K562 (cell line): ENCODE measurements around the gene NINJ2. TPM values are rescaled to one million over a fixed set of nuclear protein-coding genes. Genes with fewer than 3 reads are reported as not detected.

ENCODE experiments used
- ATF3 ChIP-seq, 2 experiments: fragments of 450-650 bp in 1 of 2; sonication (generic) in 1 of 2; formaldehyde crosslinking in 1 of 2; IDR thresholded peaks in 1 of 2; conservative IDR thresholded peaks in 1 of 2; 2 replicates each; pipeline versions ENCODE4 v1.6.1 to v1.8.1; 2016 to 2023; ENCODE audit warnings: mild to moderate bottlenecking in 2 of 2, moderate library complexity in 2 of 2, inconsistent platforms in 1 of 2, missing genetic modification reagents in 1 of 2
- CHD2 ChIP-seq: IDR thresholded peaks from 2 replicates; pipeline ENCODE4 v1.6.1; 2011; ENCODE audit warnings: low read depth, low read length
- DNMT1 ChIP-seq: fragments of 450-650 bp; IDR thresholded peaks from 2 replicates; pipeline ENCODE4 v1.6.1; 2016; ENCODE audit warnings: antibody characterized with exemption, mild to moderate bottlenecking
- MTA2 ChIP-seq: fragments of 450-650 bp; IDR thresholded peaks from 2 replicates; pipeline ENCODE4 v1.6.1; 2016; ENCODE audit warnings: low read depth
- PCBP2 ChIP-seq: fragments of 200-400 bp; formaldehyde crosslinking; IDR thresholded peaks from 2 replicates; pipeline ENCODE4 v1.6.1; 2018; ENCODE audit warnings: low read length, low read depth, mild to moderate bottlenecking, moderate library complexity; ENCODE audit not compliant: poor library complexity, severe bottlenecking
- POLR2AphosphoS5 ChIP-seq: IDR thresholded peaks from 2 replicates; pipeline ENCODE4 v1.6.1; 2011; ENCODE audit warnings: mild to moderate bottlenecking, low read depth, low read length, moderate library complexity; ENCODE audit not compliant: control insufficient read depth, insufficient read depth
- SIRT6 ChIP-seq: IDR thresholded peaks from one replicate; pipeline ENCODE4 v1.6.1; 2012; ENCODE audit warnings: low read depth, mild to moderate bottlenecking, control low read depth, inconsistent platforms, low read length, moderate library complexity
- SPI1 ChIP-seq: IDR thresholded peaks from 2 replicates; pipeline ENCODE4 v1.6.1; 2011; ENCODE audit warnings: low read depth, low read length, control low read depth, borderline replicate concordance
- STAT6 ChIP-seq: sonication (generic); formaldehyde crosslinking; IDR thresholded peaks from 2 replicates; pipeline ENCODE4 v1.8.1; 2023; ENCODE audit warnings: mild to moderate bottlenecking, missing genetic modification reagents
- TRIM28 ChIP-seq: fragments of 450-650 bp; IDR thresholded peaks from 2 replicates; pipeline ENCODE4 v1.6.1; 2017
- ZNF263 ChIP-seq: sonication (generic); formaldehyde crosslinking; IDR thresholded peaks from 2 replicates; pipeline ENCODE4 v1.8.0; 2022; ENCODE audit warnings: mild to moderate bottlenecking, missing genetic modification reagents, borderline replicate concordance
- ZNF586 ChIP-seq: fragments of 450-650 bp; formaldehyde crosslinking; conservative IDR thresholded peaks from 2 replicates; pipeline ENCODE4 v1.4.0; 2020; ENCODE audit warnings: mild to moderate bottlenecking, moderate library complexity
- polyA plus RNA-seq, 8 experiments: library from polyadenylated mRNA; depleted of rRNA in 4 of 8; stranded (reverse) in 5 of 8; unstranded in 3 of 8; fragments of >200 nt; fragmentation: Nextera tagmentation in 2 of 8; fragmentation: Illumina TruSeq in 1 of 8; extraction: Ambion mirVana in 2 of 8; extraction: Trizol in 1 of 8; gene quantifications; 2 replicates each; pipeline versions ENCODE4 v1.2.1 to v1.2.3, GENCODE V29; 2011 to 2014; ENCODE audit warnings: inconsistent platforms in 1 of 8, missing spikeins in 1 of 8
- total RNA-seq, 7 experiments: library from RNA; depleted of rRNA in 6 of 7; stranded (reverse); fragments of >200 nt in 6 of 7; fragmentation: Illumina TruSeq in 2 of 7; extraction: Trizol in 2 of 7; gene quantifications; 2 replicates each; pipeline versions ENCODE4 v1.2.1 to v1.2.3, GENCODE V29; 2011 to 2021; ENCODE audit warnings: low replicate concordance in 1 of 7

Gene NINJ2
- total and polyA plus RNA-seq, 9 of the 15 experiments (the other 6 are each of a cell fraction or from before 2014, with no cell fraction given): 2.6 to 16.0 (median 4.5) TPM

- TF ChIP-seq PCBP2 (no peak), SIRT6 (no peak), POLR2AphosphoS5 (no peak), CHD2 (no peak), ZNF263 (CRISPR knock-in tag) (no peak), ZNF586 (no peak), ATF3 (IDR thresholded peaks at IDR 0.05) (no peak), ATF3 (CRISPR knock-in tag; conservative IDR thresholded peaks at IDR 0.05) (no peak), SPI1 (no peak), TRIM28 (no peak), MTA2 (no peak), DNMT1 (no peak), STAT6 (no peak)
- TF ChIP-seq, all 486 proteins: peak for 0
Observed at GRCh38 chr12:535396-535795, 127.8 kb downstream of the NINJ2 start (continued).
